Islet precursor cell (in vitro differentiated cells): ENCODE data around the gene CLCN5.

ENCODE experiments used
- DNase-seq: peaks from one replicate; pipeline ENCODE4 v3.0.0-alpha.2; 2018

CLCN5 gene

DNA sequence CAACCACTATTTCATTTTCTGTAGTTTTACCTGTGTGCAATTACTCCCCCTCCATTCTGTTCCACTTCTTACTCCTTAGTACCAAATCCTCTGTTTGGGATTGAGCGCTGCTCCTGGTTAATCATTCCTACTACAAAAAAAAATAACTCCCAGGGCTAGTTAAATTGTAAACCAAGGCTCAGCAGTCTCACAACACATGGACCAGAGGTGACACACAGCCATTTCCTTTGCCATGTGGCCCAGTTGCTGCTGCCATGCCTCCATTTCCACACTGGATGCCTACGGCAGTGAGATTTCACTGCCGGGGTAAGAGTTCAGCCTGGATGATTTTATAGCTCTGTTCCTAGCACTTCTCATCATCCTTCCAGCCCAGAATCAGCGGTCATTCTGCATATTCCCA is 171.2 kb downstream of the CLCN5 start:
- DNase-seq = no peak

DNA sequence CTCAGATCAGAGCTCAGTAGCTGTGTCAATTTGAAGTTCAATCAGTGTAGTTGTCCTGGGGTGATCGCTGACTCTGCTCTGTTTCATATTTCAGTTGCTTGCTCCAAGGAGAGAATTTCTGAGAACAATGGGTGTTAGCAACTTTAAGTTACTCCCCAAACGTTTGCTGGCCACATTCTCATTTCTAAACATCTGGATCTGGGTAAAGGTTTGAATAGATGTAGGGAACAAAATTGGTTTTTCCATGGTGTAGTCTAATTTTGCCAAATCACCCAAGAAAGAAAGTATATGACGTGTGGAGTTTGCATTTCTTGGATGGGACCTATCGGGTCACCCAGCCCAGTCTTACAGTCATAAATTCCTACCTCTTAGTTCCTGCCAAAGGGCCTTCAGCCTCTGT is 174.7 kb downstream of the CLCN5 start:
- DNase-seq = no peak

DNA sequence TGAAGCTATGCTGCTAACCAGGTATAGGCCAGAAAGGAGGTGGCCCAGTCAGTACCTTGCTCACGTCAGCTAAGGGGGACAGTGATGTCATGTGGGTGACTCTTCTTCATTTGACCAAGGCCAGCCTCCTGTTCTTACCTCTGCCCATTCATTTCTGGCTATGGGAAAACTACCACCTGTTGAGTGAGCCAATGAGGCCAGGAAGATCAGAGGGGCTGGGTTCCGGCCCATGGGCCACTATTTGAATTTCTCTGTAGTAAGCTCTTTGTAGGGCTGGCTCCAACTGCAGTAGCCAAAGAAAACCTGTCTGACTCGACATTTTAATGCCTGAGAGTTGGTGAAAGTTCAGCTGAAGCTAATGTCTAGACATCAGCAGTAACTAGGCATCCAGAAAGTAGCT is 175.8 kb downstream of the CLCN5 start:
- no peak for DNase-seq

DNA sequence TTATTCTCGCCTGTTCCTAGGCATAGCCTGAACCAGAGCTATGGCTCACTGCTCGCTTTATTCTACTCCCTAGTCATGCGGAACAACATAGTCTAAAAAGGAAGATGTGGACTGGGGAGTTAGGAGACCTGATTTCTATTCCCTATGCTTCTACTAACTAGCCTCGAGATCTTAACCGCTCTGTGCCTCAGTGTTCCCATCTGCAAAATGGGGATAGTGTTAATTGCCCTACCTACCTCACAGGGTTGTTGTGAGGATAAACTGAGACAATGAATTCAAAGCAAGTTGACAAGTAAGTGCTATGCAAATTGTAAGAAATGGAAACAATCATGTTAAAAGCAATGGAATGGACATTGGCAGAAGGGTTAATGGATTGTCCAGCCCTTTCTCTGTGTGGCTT is 176.4 kb downstream of the CLCN5 start:
- DNase-seq = no peak

DNA sequence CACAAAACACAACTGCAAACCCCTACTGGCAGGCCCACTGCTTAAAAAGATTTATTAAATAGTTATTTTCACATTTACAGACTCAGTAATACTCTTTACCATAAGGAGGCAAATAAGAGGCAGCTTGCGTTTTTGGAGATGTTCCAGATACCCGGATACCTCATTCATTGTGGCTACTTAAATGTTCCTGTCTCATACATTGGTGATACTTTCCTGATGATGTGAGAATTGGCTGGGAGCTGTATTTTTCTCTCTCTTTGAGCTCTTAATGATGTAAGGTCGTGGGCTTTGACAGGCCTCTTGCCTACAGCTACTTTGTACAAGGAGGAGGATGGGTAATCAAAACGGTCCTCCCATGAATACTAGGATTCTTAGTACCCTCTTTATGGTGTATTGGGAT is 176.9 kb downstream of the CLCN5 start:
- DNase-seq = no peak

DNA sequence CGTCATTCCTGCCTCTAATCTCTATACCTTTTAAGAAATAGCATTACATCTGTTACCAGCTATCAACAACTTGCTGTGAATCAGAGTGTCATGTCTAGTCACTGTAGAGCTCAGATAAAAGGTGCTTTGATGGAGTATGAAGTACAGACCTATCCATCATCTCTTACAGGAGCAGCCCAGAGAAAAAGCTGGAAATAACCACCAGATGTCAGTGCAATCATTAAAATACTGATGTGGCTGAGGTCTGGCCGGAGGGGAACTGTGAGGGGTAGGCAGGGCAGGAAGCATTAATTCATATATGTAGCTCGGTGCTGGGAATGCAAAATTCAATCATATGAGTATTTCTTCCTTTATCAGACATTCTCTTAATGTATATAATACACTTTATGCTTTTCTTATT is 177.8 kb downstream of the CLCN5 start:
- no peak for DNase-seq

DNA sequence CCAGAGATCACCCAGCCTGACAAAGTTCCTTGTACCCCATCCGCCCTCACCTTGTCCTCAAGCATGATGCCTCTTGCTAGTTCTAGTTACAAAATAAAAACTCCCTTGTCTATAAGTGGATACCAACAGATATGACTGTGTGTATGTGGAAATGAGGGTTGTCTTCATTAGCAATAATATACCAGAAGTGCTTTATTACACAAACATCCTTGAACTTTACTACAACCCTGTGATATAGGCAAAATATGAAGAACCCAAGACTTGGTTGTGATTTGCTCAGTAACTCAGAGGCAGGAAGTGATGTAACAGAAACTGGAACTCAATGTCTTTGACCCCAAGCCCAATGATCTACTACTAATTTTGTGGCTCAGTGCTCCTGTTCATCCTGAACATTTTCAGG is 180.8 kb downstream of the CLCN5 start:
- no peak for DNase-seq

DNA sequence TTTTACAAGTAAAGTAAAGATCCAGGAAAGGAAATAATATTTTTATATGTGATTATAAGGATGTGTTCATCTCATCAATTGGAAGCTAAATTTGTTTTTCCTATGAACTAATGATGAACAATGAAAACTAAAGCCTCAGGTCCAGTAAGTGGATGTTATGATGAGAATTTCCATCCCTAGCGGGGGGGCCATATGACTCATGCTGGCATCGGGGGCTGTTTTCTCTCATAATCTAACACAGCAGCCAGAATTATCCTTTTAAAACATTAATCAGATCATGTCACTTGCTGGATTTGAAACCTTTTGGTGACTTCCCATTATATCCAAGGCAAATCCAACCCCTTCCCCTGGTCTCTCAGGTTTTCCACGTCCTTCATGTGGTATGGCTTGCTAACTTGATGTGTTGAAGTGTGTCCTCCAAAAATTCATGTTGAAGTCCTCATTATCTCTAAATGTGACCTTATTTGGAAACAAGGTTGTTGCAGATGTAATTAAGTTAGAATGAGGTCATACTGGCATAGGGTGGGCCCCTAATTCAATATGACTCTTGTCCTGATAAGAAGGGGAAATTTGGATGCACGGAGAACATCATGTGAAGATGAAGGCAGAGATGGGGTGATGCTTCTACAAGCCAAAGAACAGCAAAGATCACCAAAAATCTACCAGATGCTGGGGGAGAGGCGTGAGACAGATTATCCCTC is 181.6 kb downstream of the CLCN5 start:
- DNase-seq = no peak

DNA sequence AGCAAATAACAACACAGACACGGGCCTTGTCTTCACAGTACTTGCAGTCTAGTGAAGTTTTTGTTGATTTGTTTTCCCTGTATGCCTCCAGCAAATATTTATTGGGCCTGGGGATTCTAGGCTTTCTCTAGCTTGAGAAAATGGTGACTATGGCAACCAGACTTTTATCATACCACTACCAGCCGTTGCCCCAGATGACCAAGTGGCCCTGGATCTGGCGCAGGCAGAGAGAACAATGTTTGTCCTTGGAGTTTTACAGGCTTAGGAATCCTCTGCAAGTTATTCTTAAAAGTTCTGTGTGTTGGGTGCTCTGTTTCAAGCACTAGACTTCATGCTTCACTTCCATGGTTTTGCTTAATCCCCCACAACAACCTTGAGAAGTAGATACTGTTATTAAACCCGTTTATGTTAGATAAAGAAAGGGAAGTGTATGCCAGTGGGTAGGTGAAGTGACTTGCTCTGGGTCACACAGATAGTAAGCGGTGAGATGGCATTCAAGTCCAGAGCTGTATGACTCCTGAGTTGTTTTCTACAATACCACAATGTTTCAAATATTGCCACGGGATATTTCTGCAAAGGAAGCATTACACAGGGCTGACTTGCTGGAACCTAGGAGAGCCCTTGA is 183.8 kb downstream of the CLCN5 start:
- no peak for DNase-seq

DNA sequence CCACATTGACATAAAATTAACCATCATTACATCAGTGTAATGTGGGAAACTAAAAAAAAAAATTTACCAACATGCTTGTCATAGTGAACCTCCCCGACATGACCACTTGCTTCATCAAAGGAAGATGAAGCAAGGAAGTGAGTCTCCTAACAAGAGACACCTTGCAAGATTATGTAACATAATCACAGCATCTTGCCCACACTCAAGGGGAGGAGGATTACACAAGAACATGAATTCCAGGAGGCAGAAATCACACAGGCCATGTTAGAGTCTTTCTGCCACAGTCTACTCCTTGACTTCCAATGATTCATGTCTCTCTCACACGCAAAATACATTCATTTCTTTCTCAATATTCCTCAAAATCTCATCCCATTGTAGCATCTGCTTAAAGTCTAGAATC is 185.1 kb downstream of the CLCN5 start:
- DNase-seq = no peak

DNA sequence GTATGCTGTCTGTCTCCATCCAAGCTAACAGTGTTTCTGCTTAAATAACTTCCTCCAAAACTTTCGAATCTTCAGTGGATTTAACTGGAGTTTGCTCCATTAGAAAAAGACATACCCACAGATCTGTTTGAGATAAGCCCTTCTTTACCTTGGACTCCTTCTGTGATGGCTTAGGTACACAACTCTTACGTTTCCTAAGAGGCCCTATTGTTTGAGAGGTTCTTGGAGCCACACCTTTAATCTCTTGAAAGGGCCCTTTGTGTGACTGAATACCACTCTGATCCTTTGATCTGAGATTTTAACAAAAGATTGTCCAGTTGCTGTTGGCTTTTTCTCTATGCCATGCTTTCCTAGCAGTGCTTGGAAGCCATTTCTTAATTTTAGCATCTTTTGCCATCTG is 185.9 kb downstream of the CLCN5 start:
- no peak for DNase-seq

DNA sequence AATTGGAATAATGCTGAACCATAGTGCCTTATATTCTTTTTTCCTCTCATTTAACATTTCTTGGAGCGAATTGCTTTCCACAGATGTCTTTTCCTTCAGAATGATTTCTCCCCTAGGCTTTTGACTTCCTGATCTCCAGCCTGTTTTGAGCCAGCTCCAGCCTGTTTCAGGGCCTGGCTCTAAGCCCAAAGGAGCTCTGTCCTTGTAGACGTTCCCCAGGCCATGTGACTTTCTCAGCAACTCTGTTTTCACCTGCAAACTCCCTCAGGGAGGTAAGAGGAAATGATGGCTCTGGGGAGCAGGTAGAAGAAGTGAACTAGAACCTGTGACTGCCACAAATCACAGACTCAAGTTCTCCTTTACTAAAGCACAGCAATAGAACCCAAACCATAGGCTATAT is 189.3 kb downstream of the CLCN5 start:
- DNase-seq = no peak

DNA sequence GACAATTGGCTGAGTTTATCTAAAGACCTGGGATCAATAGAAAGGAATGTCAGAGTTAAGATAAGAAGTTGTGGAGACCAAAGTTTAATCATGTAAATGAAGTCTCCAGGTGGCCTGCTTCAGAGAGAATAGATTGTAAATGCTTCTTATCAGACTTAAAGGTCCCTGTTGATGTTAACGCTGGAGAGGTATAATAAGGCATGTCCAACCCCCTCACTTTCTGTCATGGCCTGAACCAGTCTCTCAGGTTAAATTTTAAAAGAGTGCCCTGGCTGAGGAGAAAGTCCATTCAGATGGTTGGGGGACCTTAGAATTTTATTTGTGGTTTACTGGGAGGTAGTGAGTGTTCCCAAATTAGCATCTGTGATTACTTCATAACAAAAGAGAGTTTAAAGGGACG is 191.7 kb downstream of the CLCN5 start:
- no peak for DNase-seq

DNA sequence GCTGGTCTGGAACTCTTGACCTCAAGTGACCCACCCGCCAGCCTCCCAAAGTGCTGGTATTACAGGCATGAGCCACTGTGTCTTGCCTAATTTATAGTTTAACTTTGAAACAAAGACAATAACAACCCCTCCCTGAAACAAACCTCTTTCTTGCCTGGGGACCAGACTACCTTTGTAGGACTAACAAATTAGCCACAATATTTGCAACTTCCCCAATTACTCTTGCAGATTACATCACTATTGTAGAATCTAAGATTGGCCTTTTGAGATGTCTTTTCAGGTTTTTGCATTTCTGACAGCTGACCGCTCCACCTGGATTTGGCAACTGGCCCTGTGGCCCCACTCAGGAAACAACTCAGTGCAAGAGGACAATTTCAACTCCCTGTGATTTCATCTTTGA is 193.6 kb downstream of the CLCN5 start:
- no peak for DNase-seq

DNA sequence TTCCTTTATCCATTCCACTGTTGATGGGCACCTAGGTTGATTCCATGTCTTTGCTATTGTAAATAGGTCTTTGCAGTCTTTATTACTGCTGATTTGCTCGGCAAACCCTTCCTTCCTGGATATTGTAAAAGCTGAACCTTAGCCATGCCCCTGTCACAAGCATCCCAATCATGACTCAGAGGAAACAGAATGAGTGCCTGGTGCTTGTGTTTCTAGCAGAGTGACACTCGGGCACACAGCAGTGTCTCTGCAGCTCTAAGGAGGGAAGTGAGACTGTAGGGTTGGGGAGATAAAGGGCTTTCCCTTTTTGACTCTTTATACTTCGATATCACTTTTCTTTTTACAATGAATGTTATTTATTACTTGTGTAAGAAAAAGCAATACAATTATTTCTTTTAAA is 195.1 kb downstream of the CLCN5 start:
- no peak for DNase-seq

DNA sequence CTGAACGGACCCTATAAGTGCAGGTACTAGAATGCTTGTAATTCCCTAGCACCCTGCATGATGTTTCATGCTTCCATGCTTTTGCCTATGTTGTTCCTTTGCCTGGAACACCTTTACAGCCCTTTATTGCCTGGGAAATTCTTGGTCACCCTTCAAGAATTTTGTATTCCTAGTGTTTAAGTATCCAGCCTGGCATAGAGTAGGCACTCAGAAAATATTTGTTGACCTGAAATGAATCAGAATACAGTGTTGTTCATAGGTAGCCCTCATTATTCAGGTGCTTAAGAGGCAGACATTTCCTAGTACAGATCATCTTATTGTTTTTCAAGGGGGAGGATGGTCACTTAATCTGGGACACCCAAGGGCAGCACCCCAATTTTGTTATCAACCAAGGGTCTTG is 203.1 kb downstream of the CLCN5 start:
- no peak for DNase-seq

DNA sequence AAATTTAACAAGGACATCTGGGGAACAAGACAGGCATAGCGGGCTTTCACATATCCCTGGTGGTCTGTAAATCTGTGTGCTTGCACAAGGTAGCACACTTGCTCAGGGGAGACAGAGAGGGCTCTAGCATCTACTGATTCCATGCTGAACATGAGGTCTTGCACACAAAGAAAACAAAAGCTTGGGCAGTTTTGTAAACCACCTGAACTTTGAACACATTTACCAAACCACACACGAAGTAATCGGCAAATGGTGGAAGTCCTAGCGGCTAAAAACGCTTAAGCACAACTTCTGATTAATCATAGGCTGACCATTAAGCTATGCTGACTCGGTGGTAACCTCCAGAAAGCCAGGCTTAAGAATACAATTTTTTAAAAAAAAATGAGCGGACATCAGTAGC is 225.6 kb downstream of the CLCN5 start:
- no peak for DNase-seq
